GM21423 (cell line): ENCODE data around the gene KREMEN2.
"Not testable (repeated sequence)": the region's sequence is repeated elsewhere in the genome, so short reads cannot be mapped to it uniquely, and the experiment has no call there.

Experiments used
- ATAC-seq: cut with Tn5 transposase; IDR thresholded peaks from one replicate; pipeline ENCODE4 v1.9.1; 2021; ENCODE audit warnings: mild to moderate bottlenecking, moderate library complexity; ENCODE audit not compliant: unreplicated experiment

Gene KREMEN2

GRCh38 chr16:2939968-2940367 lies 24.1 kb upstream of the KREMEN2 start:
- ATAC-seq, result no peak

DNA sequence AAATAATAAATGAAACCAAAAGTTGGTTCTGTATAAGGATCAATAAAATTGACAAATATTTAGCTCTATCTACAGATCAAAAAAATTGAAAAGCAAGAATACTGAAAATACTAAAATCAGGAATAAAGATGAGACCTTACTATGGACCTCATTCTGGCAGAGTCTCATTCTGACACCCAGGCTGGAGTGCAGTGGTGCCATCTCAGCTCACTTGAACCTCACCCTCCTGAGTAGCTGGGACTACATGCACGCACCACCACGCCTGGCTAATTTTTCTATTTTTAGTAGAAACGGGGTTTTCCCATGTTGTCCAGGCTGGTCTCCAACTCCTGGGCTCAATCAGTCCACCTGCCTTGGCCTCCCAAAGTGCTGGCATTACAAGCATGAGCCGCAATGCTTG lies 22.0 kb upstream of the KREMEN2 start:
- ATAC-seq, result no peak

GRCh38 chr16:2943716-2944115 lies 20.4 kb upstream of the KREMEN2 start:
- ATAC-seq, result not testable (repeated sequence)

DNA sequence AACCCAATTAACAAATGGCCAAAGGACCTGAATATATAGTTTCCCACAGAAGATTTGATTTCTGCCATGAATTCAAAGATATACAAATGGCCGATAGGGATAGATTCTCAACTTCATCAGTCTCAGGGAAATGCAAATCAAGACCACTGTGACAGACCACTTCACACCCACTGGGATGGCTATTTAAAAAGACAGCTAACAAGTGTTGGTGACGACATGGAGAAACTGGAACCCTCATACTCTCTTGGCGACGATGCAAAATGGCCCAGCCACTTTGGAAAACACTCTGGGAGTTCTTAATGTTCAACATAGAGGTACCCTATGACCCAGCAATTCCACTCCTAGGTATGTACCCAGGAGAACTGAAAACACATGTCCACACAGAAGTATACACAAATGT lies 17.4 kb upstream of the KREMEN2 start:
- ATAC-seq, result no peak

- no peak for ATAC-seq
Measured at GRCh38 chr16:2948807-2949704, 15.0 kb upstream of the KREMEN2 start.

DNA sequence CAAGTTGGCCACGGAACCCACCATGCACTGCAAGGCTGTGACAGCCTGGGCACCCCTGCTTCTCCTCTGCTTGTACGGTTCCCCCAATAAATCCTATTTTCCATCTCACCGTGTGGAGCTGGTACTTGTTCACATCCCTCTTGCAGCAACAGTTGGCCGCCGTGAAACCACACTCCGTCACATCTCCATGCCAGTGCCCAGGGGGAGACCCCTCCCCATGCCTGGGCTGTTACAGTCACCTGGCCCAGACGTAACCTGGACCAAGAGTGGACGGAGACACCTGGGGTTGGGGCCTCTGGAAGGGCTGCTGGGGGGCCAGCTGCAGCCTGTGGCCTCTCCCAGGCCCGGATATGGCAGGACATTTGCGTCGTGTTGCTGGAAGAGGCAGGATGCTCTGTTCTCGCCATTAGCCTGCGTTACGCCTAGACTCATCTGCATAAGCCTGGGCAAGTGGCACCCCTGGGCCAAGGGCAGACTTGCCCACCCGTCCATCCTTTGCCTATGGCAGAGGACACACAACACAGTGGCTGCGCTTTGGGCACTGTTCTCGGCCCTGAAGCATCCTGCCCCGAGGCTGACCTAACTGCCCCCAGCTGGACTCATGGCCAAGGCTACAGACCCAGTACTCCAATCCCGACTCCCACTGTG lies 14.2 kb upstream of the KREMEN2 start:
- no peak for ATAC-seq

DNA sequence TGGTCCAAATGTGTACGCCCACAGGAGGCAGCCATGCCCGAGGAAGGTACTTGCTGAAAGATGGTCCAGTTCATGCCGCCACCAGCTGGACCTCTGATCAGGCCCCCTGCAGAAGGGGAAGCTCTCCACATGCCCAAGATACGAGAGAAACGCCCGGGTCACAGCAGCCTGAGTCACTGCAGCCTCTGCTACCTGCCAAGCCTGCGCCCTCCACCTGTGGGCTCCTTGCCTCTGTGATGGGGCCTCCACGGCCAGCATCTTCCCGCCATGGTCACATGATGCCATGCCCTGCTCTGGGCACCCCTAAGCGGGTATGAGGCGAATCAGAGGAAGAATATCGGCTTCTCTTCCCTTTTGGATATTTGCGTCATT lies 13.7 kb upstream of the KREMEN2 start:
- ATAC-seq, result no peak

DNA sequence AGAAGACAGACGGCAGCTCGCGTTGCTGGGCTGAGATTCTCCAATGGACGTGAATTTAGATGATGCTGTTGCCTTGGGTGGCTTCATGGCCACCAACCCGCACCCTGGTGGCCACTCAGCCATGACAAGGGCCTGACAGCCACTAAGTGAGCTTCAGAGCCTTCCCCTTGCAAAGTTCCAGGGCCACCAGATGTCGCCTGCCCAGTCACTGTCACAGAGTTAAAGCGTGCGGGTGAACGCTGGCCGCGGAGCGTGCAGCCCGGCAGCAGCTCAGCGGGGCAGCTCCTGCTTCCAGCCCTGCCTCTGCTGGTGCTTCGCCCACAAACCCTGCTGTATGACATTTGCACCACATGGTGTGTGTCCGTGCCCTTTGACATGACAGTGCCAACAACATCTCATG lies 13.3 kb upstream of the KREMEN2 start:
- ATAC-seq, result no peak

DNA sequence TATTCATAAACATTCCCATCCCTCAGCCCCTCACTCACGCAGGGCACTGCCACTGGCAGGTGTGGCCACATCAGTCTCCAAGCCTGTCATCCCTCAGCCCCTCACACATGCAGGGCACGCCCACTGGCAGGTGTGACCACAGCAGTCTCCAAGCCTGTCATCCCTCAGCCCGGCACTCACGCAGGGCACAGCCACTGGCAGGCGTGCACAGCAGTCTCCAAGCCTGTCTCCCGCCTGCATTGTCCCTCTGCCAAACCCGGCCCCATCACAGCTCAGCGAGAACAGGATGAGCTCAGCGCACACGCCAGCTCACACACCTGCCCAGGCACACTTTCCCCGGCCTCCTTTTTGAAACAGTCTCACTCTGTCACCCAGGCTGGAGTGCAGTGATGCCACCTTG lies 11.4 kb upstream of the KREMEN2 start:
- no peak for ATAC-seq

DNA sequence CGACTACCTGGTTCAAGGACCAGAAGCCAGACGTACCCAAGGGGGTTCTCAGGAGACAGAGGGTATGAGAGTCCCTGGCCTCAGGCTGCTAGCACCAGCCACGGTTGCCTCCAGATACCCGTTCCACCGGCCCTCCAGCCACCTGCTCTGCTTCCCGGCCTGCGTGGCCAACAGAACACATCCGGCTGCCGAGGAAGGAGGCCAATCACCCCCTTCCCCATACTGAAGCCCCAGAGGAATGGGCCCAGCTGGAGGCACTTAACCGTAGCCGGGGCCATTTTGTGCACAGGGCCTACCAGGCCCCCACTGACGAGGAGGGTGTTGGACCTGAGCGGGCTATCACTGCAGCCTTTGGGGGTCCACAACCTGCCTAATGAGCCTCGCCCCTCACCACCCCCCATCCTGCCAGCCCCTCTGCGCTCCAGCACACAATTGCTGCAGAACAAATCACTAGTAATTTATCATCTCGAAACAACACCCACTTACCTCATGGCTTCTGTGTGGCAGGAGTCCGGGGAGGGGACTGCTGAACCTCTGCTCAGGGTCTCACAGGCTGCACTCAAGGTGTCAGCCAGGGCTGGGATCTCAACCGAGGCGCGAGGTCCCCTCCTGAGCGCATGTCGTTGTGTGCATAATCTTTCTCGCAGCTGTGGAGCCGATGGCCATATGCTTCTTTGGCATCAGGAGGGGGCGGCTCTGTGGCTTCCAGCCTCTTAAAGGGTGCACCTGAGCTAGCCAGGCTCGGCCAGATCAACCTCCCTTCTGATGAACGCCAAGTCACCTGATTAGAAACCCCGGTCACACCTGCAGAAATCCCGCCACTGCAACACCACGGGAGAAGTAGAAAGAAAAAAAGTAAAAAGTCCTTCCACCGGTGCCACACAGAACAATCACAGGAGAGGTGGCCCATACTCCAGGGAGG lies 10.1 kb upstream of the KREMEN2 start:
- ATAC-seq, result no peak

DNA sequence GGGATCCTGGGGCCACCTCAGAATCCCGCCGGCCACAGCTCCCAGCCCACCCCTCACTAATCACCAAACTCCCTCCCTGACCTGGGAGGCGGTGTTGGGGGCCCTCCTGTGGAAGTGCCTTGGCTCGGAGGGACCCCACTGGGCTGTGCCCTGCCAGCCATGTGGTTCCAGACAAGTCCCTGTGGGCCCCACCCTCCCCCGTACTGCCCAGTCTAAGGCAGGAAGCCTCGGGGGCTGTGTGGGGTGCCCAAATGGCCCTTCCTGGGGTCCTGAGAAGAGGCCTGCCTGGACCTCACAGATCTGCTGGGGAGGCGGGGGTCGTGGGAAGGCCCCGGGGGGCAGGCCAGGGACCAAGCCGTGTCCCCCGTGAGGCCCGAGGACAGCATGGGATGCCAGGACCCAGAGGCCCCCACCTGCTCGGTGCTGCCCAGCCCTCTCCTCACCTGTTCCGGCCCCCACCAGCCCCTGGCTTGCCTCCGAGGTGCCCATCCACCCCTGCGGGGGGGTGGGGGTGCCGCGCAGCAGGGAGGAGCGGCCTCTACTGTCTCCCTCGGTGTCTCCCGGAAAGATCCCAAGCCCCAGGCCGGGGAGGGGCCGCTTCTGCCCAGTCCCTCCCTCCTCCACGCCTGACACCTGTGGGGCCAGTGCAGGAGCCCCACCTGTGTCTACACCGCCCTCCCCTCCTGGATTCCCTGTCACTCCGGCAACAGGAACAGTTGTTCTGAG lies 9.3 kb upstream of the KREMEN2 start:
- ATAC-seq, result no peak

GRCh38 chr16:2955438-2955778 lies 8.7 kb upstream of the KREMEN2 start:
- ATAC-seq, result no peak

GRCh38 chr16:2955779-2956578 lies 8.1 kb upstream of the KREMEN2 start:
- no peak for ATAC-seq

GRCh38 chr16:2956579-2956956 lies 7.5 kb upstream of the KREMEN2 start:
- no peak for ATAC-seq

GRCh38 chr16:2959206-2959605 lies 4.9 kb upstream of the KREMEN2 start:
- no peak for ATAC-seq

DNA sequence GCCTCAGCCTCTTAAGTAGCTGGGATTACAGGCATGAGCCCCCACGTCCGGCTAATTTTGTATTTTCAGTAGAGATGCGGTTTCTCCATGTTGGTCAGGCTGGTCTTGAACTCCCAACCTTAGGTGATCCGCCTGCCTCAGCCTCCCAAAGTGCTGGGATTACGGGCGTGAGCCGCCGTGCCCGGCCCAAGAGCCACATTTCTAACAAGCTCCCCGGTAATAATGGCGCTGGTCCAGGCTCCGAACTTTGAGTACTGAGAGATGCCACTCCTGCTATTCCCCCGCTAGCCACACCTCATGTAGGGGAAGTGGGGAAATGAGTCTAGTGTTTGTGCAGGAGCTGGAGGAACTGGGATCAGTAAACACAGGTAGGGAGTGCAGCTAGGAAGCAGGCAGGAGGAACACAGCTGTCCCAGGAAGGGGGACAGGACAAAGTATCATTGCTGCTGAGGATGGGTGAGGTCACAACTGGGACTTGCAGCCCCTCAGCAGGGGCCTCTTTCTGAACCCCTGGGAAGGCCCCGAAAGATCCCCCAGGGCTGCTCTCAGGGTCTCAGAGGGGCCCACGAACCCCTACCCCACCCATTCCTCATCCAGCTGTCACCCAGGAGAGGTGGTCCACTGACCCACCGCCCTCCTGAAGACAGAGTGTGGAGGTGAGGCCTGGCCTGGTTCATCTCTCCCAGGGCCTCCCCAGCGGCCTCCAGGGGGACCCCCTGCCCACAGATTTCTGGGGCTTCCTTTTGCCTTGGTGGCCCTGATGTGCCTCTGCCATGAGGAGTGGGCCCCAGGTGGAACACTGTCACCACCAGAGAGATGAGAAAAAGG lies 3.7 kb upstream of the KREMEN2 start:
- ATAC-seq, result no peak

GRCh38 chr16:2962334-2963073 lies 1.6 kb upstream of the KREMEN2 start:
- no peak for ATAC-seq

DNA sequence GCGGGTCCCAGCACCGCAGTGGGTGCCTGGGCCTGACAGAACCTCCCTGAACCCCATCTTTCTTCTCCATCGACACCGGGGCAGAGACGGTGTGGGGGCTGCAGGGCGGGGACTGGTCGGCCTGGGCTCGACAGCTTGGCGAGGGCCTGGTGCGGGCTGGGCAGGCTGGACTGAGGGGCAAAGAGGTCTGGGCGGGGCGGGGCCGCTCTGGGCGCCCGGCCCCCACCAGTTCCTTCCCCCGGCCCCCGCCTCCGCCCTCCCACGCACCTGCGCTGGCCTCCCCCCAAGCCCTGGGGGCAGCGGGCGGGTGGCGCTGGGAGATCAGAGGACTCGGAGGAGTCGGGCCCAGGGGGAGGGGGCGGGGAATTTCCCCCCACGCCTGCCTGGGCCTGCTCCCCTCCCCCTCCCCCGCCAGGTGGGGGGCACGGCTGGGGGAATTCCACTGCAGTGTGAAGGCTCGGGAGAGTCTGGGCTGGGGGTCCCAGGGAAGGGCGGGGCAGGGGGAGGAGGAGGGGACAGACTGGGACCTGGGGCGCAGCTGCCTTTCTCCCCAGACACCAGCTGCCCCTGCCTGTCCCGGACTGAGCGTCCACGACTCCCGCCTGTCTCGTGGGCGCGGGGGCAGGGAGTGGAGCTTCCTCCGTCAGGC lies 877 bp upstream of the KREMEN2 start:
- ATAC-seq, result no peak
